Fibroblast of villous mesenchyme (primary cell): ENCODE data around the gene SPATA19. TPM values are rescaled to one million over a fixed set of nuclear protein-coding genes. Genes with fewer than 3 reads are reported as not detected.

Experiments
- DNase-seq: peaks from one replicate; pipeline ENCODE4 v3.0.0-alpha.2; 2010; ENCODE audit warnings: low read depth
- H3K4me3 ChIP-seq: 2 replicates; pipeline ENCODE4 v1.5.1; 2011; ENCODE audit warnings: low read depth, mild to moderate bottlenecking, low read length
- CTCF ChIP-seq: IDR thresholded peaks from 2 replicates; pipeline ENCODE4 v1.5.1; 2012; ENCODE audit warnings: low read depth, mild to moderate bottlenecking, low read length; ENCODE audit not compliant: insufficient read depth
- total RNA-seq: library from RNA; depleted of rRNA; stranded (reverse); fragments of >200 nt; gene quantifications from 2 replicates; pipeline ENCODE4 v1.2.3, GENCODE V29; 2012

Gene SPATA19
- total RNA-seq, 1 donor = not detected

DNA sequence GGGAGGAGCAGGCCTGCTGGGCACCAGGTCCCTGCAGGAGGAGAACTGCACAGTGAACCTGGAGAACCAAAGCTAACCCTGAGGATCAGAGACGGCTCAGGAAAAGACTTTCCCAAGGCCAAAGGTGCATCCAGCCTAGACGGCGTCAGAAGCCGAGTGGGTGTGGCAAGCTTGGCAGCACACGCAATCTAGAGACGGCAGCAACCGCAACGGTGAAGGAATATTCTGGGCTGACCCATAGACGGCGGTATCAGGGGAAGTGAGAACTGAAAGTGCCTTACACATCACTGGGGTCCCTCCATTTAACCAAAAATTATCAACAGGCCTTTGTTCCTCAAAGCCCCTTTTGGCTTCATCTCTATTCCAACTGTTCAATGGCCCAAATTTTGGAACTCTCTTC is 26.2 kb downstream of the SPATA19 start:
- no peak for DNase-seq
- TF ChIP-seq CTCF = no peak
- no peak overlapping the region for H3K4me3 ChIP-seq

DNA sequence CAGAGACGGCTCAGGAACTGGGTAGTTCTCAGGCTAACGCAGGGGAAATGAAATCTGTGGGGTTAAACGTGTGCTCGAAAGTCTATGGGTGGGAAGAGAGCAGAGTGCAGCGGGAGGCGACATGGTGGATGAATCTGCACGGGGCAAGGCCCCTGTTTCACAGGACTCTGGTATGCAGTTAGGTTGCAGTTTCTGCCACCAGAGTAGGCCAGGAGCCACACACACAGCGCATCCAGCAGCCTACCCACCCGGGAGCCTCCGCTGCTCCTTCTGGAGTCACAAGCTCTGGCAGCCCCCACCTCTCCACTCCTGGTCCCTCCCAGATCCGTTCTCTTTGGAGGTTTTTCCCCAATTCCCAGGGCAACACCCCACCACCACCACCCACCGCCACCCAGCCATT is 27.0 kb downstream of the SPATA19 start:
- no peak for DNase-seq
- H3K4me3 ChIP-seq = no peak overlapping the region
- no peak for TF ChIP-seq CTCF

- TF ChIP-seq CTCF = no peak
- no peak overlapping the region for H3K4me3 ChIP-seq
- DNase-seq = no peak
Measured at GRCh38 chr11:133817449-133817848, 27.9 kb downstream of the SPATA19 start.

DNA sequence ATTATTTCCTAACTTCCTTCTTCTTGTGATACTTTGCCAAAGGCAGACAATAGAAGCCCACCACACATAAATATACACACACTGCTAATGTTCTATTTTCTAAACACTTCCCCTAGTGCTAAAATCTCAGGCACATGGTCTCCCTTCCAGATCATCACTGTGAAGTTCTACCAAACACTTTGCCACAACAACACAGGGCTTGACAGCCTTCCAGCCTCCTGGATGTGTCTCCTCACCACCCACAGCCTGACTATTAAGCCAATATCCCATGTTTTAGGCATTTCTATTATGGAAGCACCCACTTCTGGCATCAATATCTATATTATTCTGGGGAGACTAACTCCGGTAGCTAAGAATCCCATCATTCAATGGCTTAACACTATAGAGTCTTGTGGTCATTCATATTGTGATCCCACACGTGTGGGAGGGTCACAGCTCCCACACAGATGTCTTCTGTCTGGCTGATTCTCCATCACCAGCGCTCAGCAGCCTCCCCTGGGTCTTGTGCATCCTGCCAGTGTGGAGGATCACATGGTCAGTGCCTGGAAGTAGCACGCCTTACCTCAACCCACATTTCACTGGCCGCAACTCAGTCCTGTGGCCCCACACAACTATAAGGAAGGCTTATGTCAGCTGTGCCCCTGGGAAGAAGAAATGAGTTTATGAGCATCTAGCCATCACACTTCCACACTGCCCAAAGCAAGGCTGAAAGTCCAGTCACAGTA is 29.0 kb downstream of the SPATA19 start:
- no peak overlapping the region for H3K4me3 ChIP-seq
- no peak for TF ChIP-seq CTCF
- no peak for DNase-seq

GRCh38 chr11:133815636-133816035 is 29.7 kb downstream of the SPATA19 start:
- TF ChIP-seq CTCF = no peak
- no peak for DNase-seq
- no peak overlapping the region for H3K4me3 ChIP-seq

DNA sequence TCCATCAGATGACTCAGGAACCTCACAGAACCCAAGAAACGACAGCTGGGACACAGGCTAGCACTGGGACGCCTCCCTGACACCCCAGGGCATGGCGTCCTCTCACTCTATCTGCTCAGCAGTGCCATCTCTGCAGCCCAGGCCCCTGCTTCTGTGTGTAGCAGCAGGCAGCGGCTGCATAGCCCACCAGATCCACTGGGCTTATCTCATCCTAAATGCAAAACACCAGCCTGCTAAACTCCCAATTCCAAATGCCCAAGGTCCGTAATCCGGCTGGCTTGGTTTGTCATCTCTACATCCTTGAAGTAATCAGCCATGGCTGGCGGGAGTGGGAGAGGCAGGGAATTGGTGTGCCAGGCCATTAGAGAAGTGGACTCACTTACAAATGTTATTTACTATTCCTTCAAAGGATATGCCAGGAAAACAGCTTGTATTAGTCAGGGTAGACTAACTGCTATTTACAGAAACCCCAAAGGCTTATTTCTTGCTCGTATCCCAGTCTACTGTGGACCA is 30.7 kb downstream of the SPATA19 start:
- H3K4me3 ChIP-seq = no peak overlapping the region
- no peak for DNase-seq
- no peak for TF ChIP-seq CTCF
